Natural killer cell treated with Interleukin-12 subunit alpha and Interleukin-12 subunit beta and Interleukin-15 and Interleukin-18, amount 100 ng/mL, for 72 hours (primary cell): Measurements from ENCODE around the gene SGCD. TPM values are rescaled to one million over a fixed set of nuclear protein-coding genes. Genes with fewer than 3 reads are reported as not detected.

Source experiments
- ATAC-seq, 2 donors: fragments of 150-1000 bp; cut with Tn5 transposase in 1 of 2; sonication (Bioruptor Pico), chemical (Tn5 transposase) in 1 of 2; 2 replicates each; pipeline ENCODE4 v1.10.0; 2021
- DNase-seq: peaks from one replicate; pipeline ENCODE4 v3.0.0; 2022; ENCODE audit warnings: low spot score
- H3K27ac Mint-ChIP-seq, 2 donors: 1 replicate in 1 of 2; 2 replicates in 1 of 2; pipeline ENCODE4 v1.8.0; 2022; ENCODE audit warnings: mixed read lengths in 2 of 2, mild to moderate bottlenecking in 1 of 2, moderate library complexity in 1 of 2
- H3K27me3 Mint-ChIP-seq, 2 donors: 1 replicate in 1 of 2; 2 replicates in 1 of 2; pipeline ENCODE4 v1.8.0; 2022; ENCODE audit warnings: mixed read lengths in 2 of 2
- H3K36me3 Mint-ChIP-seq: one replicate; pipeline ENCODE4 v1.8.0; 2022; ENCODE audit warnings: mixed read lengths
- H3K4me1 Mint-ChIP-seq, 2 donors: 1 replicate in 1 of 2; 2 replicates in 1 of 2; pipeline ENCODE4 v1.8.0; 2022; ENCODE audit warnings: low read depth in 2 of 2, mixed read lengths in 2 of 2, mild to moderate bottlenecking in 1 of 2
- H3K4me3 Mint-ChIP-seq: one replicate; pipeline ENCODE4 v1.8.0; 2022; ENCODE audit warnings: mixed read lengths
- H3K9me3 Mint-ChIP-seq: 2 replicates; pipeline ENCODE4 v1.8.0; 2022; ENCODE audit warnings: mixed read lengths
- total RNA-seq, 2 donors: library from RNA; stranded (reverse); gene quantifications; one replicate each; pipeline ENCODE4 v1.2.3, GENCODE V29; 2022

The SGCD gene
- total RNA-seq, 2 donors from 2014 or later, result 0.20 TPM; not detected in 1

DNA sequence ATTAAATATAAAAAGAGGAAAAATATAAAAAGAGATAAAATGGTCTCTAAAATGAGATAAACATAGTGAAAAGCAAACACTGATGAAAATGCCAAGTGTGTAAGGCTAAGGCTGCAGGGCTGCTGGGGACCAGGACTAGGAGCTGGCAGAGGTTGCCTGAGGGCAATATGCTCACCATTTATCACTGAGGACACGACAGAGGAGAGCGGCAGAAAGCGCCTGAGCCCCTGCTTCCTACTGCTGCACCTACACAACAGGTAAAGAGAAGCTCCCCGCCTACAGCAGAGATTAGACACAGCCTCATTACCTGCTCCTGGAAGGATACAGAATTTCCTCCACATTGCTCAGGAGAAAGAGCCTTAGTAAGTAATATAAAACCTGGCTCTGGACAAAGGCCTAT is 452.5 kb downstream of the SGCD start:
- Mint-ChIP-seq H3K9me3 (peaks cover 3% of the 10 kb centered on the region), H3K4me1 (peaks cover 0 to 6% of the 10 kb centered on the region in 2 donors), H3K27ac (no peak overlapping the region), H3K4me3 (no peak overlapping the region), H3K27me3 (peaks cover 8 to 12% of the 10 kb centered on the region in 2 donors), H3K36me3 (peaks cover 8% of the 10 kb centered on the region)
- ATAC-seq (no peak), DNase-seq (no peak)

DNA sequence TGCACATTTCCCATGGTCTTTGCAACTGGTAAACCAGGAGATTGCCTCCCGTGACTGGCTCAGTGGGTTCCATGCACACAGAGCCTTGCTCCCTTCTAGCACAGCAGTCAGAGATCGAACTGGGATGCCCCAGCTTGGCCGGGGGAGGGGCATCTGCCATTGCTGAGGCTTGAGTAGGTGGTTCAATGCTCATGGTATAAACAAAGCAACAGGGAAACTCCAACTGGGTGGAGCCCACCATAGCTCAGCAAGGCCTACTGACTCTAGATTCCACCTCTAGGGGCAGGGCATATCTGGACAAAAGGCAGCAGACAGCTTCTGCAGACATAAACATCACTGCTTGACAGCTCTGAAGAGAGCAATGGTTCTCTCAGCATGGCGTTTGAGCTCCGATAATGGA is 456.1 kb downstream of the SGCD start:
- no peak overlapping the region for H3K27ac Mint-ChIP-seq
- H3K4me1 Mint-ChIP-seq, result peaks cover 4 to 6% of the 10 kb centered on the region in 2 donors
- DNase-seq (no peak), ATAC-seq (no peak)
- H3K27me3 Mint-ChIP-seq, result peaks cover 21 to 22% of the 10 kb centered on the region in 2 donors
- H3K4me3 Mint-ChIP-seq, result no peak overlapping the region
- peaks cover 8% of the 10 kb centered on the region for H3K9me3 Mint-ChIP-seq
- peaks cover 22% of the 10 kb centered on the region for H3K36me3 Mint-ChIP-seq

GRCh38 chr5:156794687-156795086 is 467.7 kb downstream of the SGCD start:
- peaks cover 12 to 16% of the 10 kb centered on the region in 2 donors for H3K27me3 Mint-ChIP-seq
- DNase-seq (no peak), ATAC-seq (no peak)
- peaks cover 4% of the 10 kb centered on the region for H3K9me3 Mint-ChIP-seq
- H3K4me1 Mint-ChIP-seq, result peaks cover 0 to 8% of the 10 kb centered on the region in 2 donors
- H3K27ac Mint-ChIP-seq, result no peak overlapping the region
- H3K4me3 Mint-ChIP-seq, result no peak overlapping the region
- peaks cover 6% of the 10 kb centered on the region for H3K36me3 Mint-ChIP-seq

DNA sequence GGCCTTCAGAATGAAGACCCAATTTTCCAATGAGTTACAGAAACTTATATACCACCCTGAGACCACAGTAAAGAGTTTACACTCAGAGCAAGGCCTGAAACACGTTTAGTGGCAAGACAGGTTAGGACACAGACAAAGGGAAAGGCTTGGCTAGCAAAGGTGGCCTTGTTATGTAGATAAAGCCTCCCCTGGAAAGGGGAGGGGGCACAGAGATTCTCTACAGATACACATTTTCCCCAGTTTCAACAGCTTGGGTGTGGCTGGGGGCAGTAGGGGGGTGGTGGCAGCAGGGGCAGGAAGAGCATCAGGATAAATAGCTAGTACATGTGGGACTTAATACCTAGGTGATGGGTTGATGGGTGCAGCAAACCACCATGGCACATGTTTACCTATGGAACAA is 471.2 kb downstream of the SGCD start:
- peaks cover 17 to 41% of the 10 kb centered on the region in 2 donors for H3K27me3 Mint-ChIP-seq
- H3K4me1 Mint-ChIP-seq, result peaks cover 0 to 8% of the 10 kb centered on the region in 2 donors
- ATAC-seq (no peak), DNase-seq (no peak)
- no peaks in the 10 kb centered on the region for H3K9me3 Mint-ChIP-seq
- H3K36me3 Mint-ChIP-seq, result no peaks in the 10 kb centered on the region
- no peak overlapping the region for H3K4me3 Mint-ChIP-seq
- H3K27ac Mint-ChIP-seq, result no peak overlapping the region

- DNase-seq (no peak), ATAC-seq (no peak)
- Mint-ChIP-seq H3K4me3 (no peak overlapping the region), H3K9me3 (no peaks in the 10 kb centered on the region), H3K4me1 (peaks cover 0 to 8% of the 10 kb centered on the region in 2 donors), H3K36me3 (no peaks in the 10 kb centered on the region), H3K27me3 (peaks cover 20 to 42% of the 10 kb centered on the region in 2 donors), H3K27ac (no peak overlapping the region)
Observed at GRCh38 chr5:156799171-156799570, 472.2 kb downstream of the SGCD start.

GRCh38 chr5:156800929-156801328 is 474.0 kb downstream of the SGCD start:
- DNase-seq (no peak), ATAC-seq (no peak)
- H3K4me1 Mint-ChIP-seq, result peaks cover 0 to 8% of the 10 kb centered on the region in 2 donors
- peak overlapping the region in 1 of 2 donors; percentile 11 for H3K27ac Mint-ChIP-seq
- peaks cover 16 to 39% of the 10 kb centered on the region in 2 donors for H3K27me3 Mint-ChIP-seq
- no peak overlapping the region for H3K4me3 Mint-ChIP-seq
- no peaks in the 10 kb centered on the region for H3K36me3 Mint-ChIP-seq
- no peaks in the 10 kb centered on the region for H3K9me3 Mint-ChIP-seq

GRCh38 chr5:156802501-156802900 is 475.5 kb downstream of the SGCD start:
- no peak overlapping the region for H3K4me3 Mint-ChIP-seq
- ATAC-seq, result no peak
- peaks cover 12 to 26% of the 10 kb centered on the region in 2 donors for H3K27me3 Mint-ChIP-seq
- no peak overlapping the region for H3K27ac Mint-ChIP-seq
- peaks cover 0 to 8% of the 10 kb centered on the region in 2 donors for H3K4me1 Mint-ChIP-seq
- H3K9me3 Mint-ChIP-seq, result peaks cover 3% of the 10 kb centered on the region
- peaks cover 7% of the 10 kb centered on the region for H3K36me3 Mint-ChIP-seq
- no peak for DNase-seq

DNA sequence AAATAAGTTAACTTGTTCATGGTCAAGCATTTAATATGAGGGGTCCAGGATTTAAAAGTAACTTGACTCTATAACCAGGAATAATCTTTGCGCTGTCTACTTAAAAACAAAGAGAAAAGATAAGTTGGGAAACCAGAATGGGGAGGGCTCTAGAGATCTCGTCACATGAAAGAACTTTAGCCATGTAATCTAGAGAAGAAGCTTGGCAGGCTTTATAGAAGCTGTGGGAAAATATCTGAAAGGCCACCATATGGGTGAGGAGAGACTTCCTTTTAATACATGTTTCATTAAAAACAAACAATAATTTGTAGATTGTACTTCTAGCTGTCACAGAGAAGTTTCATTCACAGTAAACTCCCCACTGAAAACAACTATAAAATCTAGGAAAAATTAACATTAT is 476.4 kb downstream of the SGCD start:
- Mint-ChIP-seq H3K27ac (no peak overlapping the region), H3K27me3 (peaks cover 12 to 26% of the 10 kb centered on the region in 2 donors), H3K9me3 (peaks cover 3% of the 10 kb centered on the region), H3K4me3 (no peak overlapping the region), H3K4me1 (peaks cover 0 to 13% of the 10 kb centered on the region in 2 donors), H3K36me3 (peaks cover 7% of the 10 kb centered on the region)
- DNase-seq (no peak), ATAC-seq (no peak)

GRCh38 chr5:156812959-156813358 is 486.0 kb downstream of the SGCD start:
- no peak for DNase-seq
- Mint-ChIP-seq H3K4me3 (no peak overlapping the region), H3K9me3 (peaks cover 6% of the 10 kb centered on the region), H3K4me1 (peaks cover 16 to 17% of the 10 kb centered on the region in 2 donors), H3K36me3 (peaks cover 12% of the 10 kb centered on the region), H3K27me3 (peaks cover 0 to 10% of the 10 kb centered on the region in 2 donors), H3K27ac (no peak overlapping the region)
- no peak for ATAC-seq

DNA sequence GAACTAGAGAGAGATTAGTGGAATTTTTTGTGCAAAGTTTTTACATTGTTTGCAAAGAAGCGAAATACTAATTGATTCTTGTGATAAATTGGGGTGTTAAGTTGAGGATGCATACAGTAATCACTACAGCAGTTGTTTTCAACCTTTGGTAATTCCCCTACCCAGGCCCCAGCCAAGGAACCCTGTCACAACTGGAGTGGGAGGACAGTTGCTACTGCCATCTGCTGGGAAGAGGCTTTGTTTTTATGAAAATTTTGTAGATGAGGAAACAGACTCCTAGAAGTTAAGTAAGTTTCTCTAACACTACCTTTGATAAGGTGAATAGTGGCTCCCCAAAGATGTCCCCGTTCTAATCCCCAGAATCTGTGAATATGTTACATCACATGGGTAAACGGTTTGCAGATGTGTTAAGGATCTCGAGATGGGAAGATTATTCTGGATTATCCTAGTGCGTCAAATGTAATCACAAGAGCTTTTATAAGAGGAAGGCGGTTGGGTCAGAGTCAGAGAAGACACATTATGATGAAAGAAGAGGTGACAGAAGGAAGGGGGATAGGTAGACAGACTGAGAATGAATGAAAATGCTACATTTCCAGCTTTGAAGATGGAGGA is 489.1 kb downstream of the SGCD start:
- peak; percentile 65 to 75 for ATAC-seq

More for the DNA sequence above, 489.1 kb downstream of the SGCD start:
- H3K4me3 Mint-ChIP-seq, result peak overlapping the region; percentile 17
- no peak for DNase-seq
- H3K27ac Mint-ChIP-seq, result peak overlapping the region; percentile 38 to 60
- H3K27me3 Mint-ChIP-seq, result peaks cover 0 to 2% of the 10 kb centered on the region in 2 donors
- H3K36me3 Mint-ChIP-seq, result peaks cover 6% of the 10 kb centered on the region
- no peaks in the 10 kb centered on the region for H3K9me3 Mint-ChIP-seq
- peaks cover 14 to 25% of the 10 kb centered on the region in 2 donors for H3K4me1 Mint-ChIP-seq
